ENCODE measurements around the gene MGMT. TPM values are rescaled to one million over a fixed set of nuclear protein-coding genes. Genes with fewer than 3 reads are reported as not detected.

MGMT gene
- total RNA-seq, 2 experiments from 2014 or later: 9.0 to 9.6 TPM

GRCh38 chr10:129785536-129785981 lies 318.5 kb downstream of the MGMT start:
- ChIA-PET POLR2A (no interaction called here), CTCF (no interaction called here)
- Mint-ChIP-seq H3K36me3 (ENCODE audit: low read depth) (peaks cover 12% of the 10 kb centered on the region), H3K27me3 (no peaks in the 10 kb centered on the region), H3K4me1 (ENCODE audit: low read depth) (no peaks in the 10 kb centered on the region), H3K9me3 (peaks cover 14% of the 10 kb centered on the region), H3K4me3 (no peak overlapping the region), H3K27ac (no peak overlapping the region)
- H3K27me3 ChIP-seq (ENCODE audit: control insufficient read depth in 1 of 2, insufficient read depth in 2 of 2, low read length in 2 of 2): no peaks in the 10 kb centered on the region
- no peak overlapping the region for H3K4me3 ChIP-seq (ENCODE audit: low read length)
- intact Hi-C loops (cut with DNase I, micrococcal nuclease): no loop called here
- H3K4me1 ChIP-seq (ENCODE audit: insufficient read depth, low read length): no peaks in the 10 kb centered on the region
- peaks cover 7 to 67% of the 10 kb centered on the region in 2 experiments for H3K9me3 ChIP-seq (ENCODE audit: control insufficient read depth in 1 of 2, insufficient read depth in 1 of 2, low read length in 2 of 2)
- no peak overlapping the region for H3K27ac ChIP-seq (ENCODE audit: low read depth in 1 of 2, low read length in 2 of 2)
- no peak for TF ChIP-seq CTCF (IDR thresholded peaks at IDR 0.05)
- no peak for DNase-seq
- no peaks in the 10 kb centered on the region for H3K36me3 ChIP-seq (ENCODE audit: insufficient read depth, low read length)
- no peak for ATAC-seq (ENCODE audit: poor library complexity)

GRCh38 chr10:129786216-129786615 lies 319.2 kb downstream of the MGMT start:
- H3K4me1 ChIP-seq (ENCODE audit: insufficient read depth, low read length): no peaks in the 10 kb centered on the region
- H3K27ac ChIP-seq (ENCODE audit: low read depth in 1 of 2, low read length in 2 of 2): no peak overlapping the region
- ATAC-seq (ENCODE audit: poor library complexity): no peak
- H3K4me3 ChIP-seq (ENCODE audit: low read length): no peak overlapping the region
- TF ChIP-seq CTCF (IDR thresholded peaks at IDR 0.05): no peak
- Mint-ChIP-seq H3K4me3 (no peak overlapping the region), H3K4me1 (ENCODE audit: low read depth) (no peaks in the 10 kb centered on the region), H3K36me3 (ENCODE audit: low read depth) (peaks cover 12% of the 10 kb centered on the region), H3K27ac (no peak overlapping the region), H3K27me3 (no peaks in the 10 kb centered on the region), H3K9me3 (peaks cover 17% of the 10 kb centered on the region)
- ChIA-PET CTCF (interaction anchor here (0.7 kb wide), 1 partner anchor 1066 kb away, joined by 3 read pairs; no protein-coding TSS in a partner anchor), POLR2A (no interaction called here)
- no peak for DNase-seq
- H3K9me3 ChIP-seq (ENCODE audit: control insufficient read depth in 1 of 2, insufficient read depth in 1 of 2, low read length in 2 of 2): peaks cover 13 to 67% of the 10 kb centered on the region in 2 experiments
- no peaks in the 10 kb centered on the region for H3K27me3 ChIP-seq (ENCODE audit: control insufficient read depth in 1 of 2, insufficient read depth in 2 of 2, low read length in 2 of 2)
- no peaks in the 10 kb centered on the region for H3K36me3 ChIP-seq (ENCODE audit: insufficient read depth, low read length)
- intact Hi-C loops (cut with DNase I, micrococcal nuclease): no loop called here

GRCh38 chr10:129787557-129787956 lies 320.5 kb downstream of the MGMT start:
- H3K4me3 ChIP-seq (ENCODE audit: low read length): no peak overlapping the region
- ChIA-PET CTCF (no interaction called here), POLR2A (no interaction called here)
- TF ChIP-seq CTCF (IDR thresholded peaks at IDR 0.05): no peak
- H3K4me3 Mint-ChIP-seq: no peak overlapping the region
- H3K9me3 Mint-ChIP-seq: peaks cover 18% of the 10 kb centered on the region
- intact Hi-C loops (cut with DNase I, micrococcal nuclease): no loop called here
- no peak overlapping the region for H3K27ac Mint-ChIP-seq
- no peak for ATAC-seq (ENCODE audit: poor library complexity)
- no peak for DNase-seq
- H3K9me3 ChIP-seq (ENCODE audit: control insufficient read depth in 1 of 2, insufficient read depth in 1 of 2, low read length in 2 of 2): peaks cover 16 to 54% of the 10 kb centered on the region in 2 experiments
- no peak overlapping the region for H3K27ac ChIP-seq (ENCODE audit: low read depth in 1 of 2, low read length in 2 of 2)
- H3K27me3 Mint-ChIP-seq: no peaks in the 10 kb centered on the region
- H3K27me3 ChIP-seq (ENCODE audit: control insufficient read depth in 1 of 2, insufficient read depth in 2 of 2, low read length in 2 of 2): no peaks in the 10 kb centered on the region
- peaks cover 12% of the 10 kb centered on the region for H3K36me3 Mint-ChIP-seq (ENCODE audit: low read depth)
- H3K36me3 ChIP-seq (ENCODE audit: insufficient read depth, low read length): no peaks in the 10 kb centered on the region
- H3K4me1 ChIP-seq (ENCODE audit: insufficient read depth, low read length): no peaks in the 10 kb centered on the region
- H3K4me1 Mint-ChIP-seq (ENCODE audit: low read depth): no peaks in the 10 kb centered on the region
